DOHH2 (cell line): ENCODE data around the gene JAK3.

Experiments used
- H3F3A ChIP-seq: fragments of 200-600 bp; sonication (generic), shearing (Covaris generic); 2 replicates; pipeline ENCODE4 v1.6.0; 2016; ENCODE audit warnings: antibody characterized with exemption, mild to moderate bottlenecking; ENCODE audit not compliant: control insufficient read depth, insufficient read depth
- H3K27ac ChIP-seq: fragments of 200-600 bp; sonication (generic); 2 replicates; pipeline ENCODE4 v1.5.1; 2014; ENCODE audit warnings: low read depth, mild to moderate bottlenecking, low read length, moderate library complexity
- H3K27me3 ChIP-seq: fragments of 200-600 bp; sonication (generic); 2 replicates; pipeline ENCODE4 v1.6.1; 2014; ENCODE audit warnings: mild to moderate bottlenecking, low read length, mixed read lengths; ENCODE audit not compliant: control insufficient read depth
- H3K36me3 ChIP-seq: fragments of 200-600 bp; sonication (generic); 2 replicates; pipeline ENCODE4 v1.6.1; 2014; ENCODE audit warnings: mild to moderate bottlenecking, low read length, moderate library complexity, mixed read lengths; ENCODE audit not compliant: control insufficient read depth
- H3K4me1 ChIP-seq: fragments of 200-600 bp; sonication (generic); 2 replicates; pipeline ENCODE4 v1.6.1; 2014; ENCODE audit warnings: mild to moderate bottlenecking, low read length, mixed read lengths; ENCODE audit not compliant: control insufficient read depth
- H3K4me2 ChIP-seq: fragments of 200-600 bp; sonication (generic); 2 replicates; pipeline ENCODE4 v1.6.0; 2014; ENCODE audit warnings: mild to moderate bottlenecking, low read length, moderate library complexity
- H3K4me3 ChIP-seq: fragments of 200-600 bp; sonication (generic); 2 replicates; pipeline ENCODE4 v1.5.1; 2014; ENCODE audit warnings: mild to moderate bottlenecking, low read length, mixed read lengths
- H3K79me2 ChIP-seq: fragments of 200-600 bp; sonication (generic); 2 replicates; pipeline ENCODE4 v1.6.1; 2014; ENCODE audit warnings: mild to moderate bottlenecking, low read length, mixed read lengths; ENCODE audit not compliant: control insufficient read depth
- H3K9me2 ChIP-seq: fragments of 200-600 bp; sonication (generic); replicated peaks from 2 replicates; pipeline ENCODE4 v1.6.1; 2014; ENCODE audit warnings: mild to moderate bottlenecking, low read length, mixed read lengths; ENCODE audit not compliant: control insufficient read depth
- H3K9me3 ChIP-seq: fragments of 200-600 bp; sonication (generic); 2 replicates; pipeline ENCODE4 v1.6.1; 2014; ENCODE audit warnings: antibody characterized with exemption, low read length, mixed read lengths; ENCODE audit not compliant: control insufficient read depth, insufficient read depth
- H4K20me1 ChIP-seq: fragments of 200-600 bp; sonication (generic); 2 replicates; pipeline ENCODE4 v1.6.0; 2014; ENCODE audit warnings: low read depth, mild to moderate bottlenecking, antibody characterized with exemption, low read length, moderate library complexity; ENCODE audit not compliant: control insufficient read depth, insufficient read depth
- EZH2phosphoT487 ChIP-seq: fragments of 200-600 bp; sonication (generic); IDR thresholded peaks from 2 replicates; pipeline ENCODE4 v1.6.1; 2017; ENCODE audit warnings: borderline replicate concordance, mild to moderate bottlenecking, antibody characterized with exemption, low read length, moderate library complexity, mixed read lengths
- TF ChIP-seq, protein P1 (sequence below): fragments of 200-600 bp; sonication (generic); IDR thresholded peaks from one replicate; pipeline ENCODE4 v1.5.1; 2014; ENCODE audit warnings: antibody characterized with exemption, mild to moderate bottlenecking, low read depth, low read length; ENCODE audit not compliant: poor library complexity, severe bottlenecking

JAK3 gene

DNA sequence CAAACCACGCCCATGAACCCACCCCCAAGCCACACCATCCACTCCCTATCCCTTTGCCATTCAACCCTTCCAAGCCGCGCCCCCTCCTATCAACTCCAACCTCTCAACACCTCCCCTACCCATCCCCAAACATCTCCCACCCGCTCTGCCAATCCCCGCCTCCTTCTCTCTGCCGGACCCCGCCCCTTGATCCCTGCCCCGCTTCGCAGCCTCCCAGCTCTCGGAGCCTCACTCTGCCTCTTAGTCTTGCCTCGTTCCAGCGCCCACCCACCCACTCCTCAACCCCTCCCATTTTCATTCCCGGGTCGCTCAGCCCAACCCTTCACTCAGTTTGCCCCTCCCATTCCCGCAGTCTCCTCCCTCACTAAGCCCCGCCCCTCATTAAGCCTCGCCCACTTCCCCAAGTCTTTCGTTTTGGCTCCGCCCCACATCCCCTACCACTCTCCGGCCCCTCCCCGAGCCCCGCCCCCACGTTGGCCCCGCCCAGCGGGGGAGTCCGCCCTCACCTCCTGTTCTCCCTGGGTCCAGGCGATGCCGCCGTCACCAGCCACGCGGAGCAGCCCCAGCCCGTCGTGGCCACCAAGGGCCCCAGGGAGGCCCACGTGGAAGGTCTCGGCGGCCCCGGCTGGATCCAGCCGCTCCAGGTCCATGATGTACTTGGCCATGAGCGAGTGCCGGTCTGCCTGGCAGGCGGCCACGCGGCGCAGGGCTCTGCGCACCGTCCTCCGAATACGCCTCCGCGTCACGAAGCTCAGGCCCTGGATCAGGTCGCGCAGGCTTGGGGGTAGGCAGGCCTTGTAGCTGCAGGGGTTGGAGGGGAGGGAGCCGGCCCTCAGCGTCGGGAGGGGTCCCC lies 5.7 kb downstream of the JAK3 start:
- H3K36me3 ChIP-seq = no peaks in the 10 kb centered on the region
- no peak overlapping the region for H3K27ac ChIP-seq
- H4K20me1 ChIP-seq = no peaks in the 10 kb centered on the region
- H3K79me2 ChIP-seq = no peaks in the 10 kb centered on the region
- no peaks in the 10 kb centered on the region for H3F3A ChIP-seq
- no peak for TF ChIP-seq EZH2phosphoT487
- TF ChIP-seq, protein P1, sequence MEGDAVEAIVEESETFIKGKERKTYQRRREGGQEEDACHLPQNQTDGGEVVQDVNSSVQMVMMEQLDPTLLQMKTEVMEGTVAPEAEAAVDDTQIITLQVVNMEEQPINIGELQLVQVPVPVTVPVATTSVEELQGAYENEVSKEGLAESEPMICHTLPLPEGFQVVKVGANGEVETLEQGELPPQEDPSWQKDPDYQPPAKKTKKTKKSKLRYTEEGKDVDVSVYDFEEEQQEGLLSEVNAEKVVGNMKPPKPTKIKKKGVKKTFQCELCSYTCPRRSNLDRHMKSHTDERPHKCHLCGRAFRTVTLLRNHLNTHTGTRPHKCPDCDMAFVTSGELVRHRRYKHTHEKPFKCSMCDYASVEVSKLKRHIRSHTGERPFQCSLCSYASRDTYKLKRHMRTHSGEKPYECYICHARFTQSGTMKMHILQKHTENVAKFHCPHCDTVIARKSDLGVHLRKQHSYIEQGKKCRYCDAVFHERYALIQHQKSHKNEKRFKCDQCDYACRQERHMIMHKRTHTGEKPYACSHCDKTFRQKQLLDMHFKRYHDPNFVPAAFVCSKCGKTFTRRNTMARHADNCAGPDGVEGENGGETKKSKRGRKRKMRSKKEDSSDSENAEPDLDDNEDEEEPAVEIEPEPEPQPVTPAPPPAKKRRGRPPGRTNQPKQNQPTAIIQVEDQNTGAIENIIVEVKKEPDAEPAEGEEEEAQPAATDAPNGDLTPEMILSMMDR = no peak
- H3K4me2 ChIP-seq = no peak overlapping the region
- H3K4me3 ChIP-seq = no peak overlapping the region
- H3K27me3 ChIP-seq = no peaks in the 10 kb centered on the region
- H3K9me2 ChIP-seq = no peaks in the 10 kb centered on the region
- peaks cover 2% of the 10 kb centered on the region for H3K4me1 ChIP-seq
- no peaks in the 10 kb centered on the region for H3K9me3 ChIP-seq

DNA sequence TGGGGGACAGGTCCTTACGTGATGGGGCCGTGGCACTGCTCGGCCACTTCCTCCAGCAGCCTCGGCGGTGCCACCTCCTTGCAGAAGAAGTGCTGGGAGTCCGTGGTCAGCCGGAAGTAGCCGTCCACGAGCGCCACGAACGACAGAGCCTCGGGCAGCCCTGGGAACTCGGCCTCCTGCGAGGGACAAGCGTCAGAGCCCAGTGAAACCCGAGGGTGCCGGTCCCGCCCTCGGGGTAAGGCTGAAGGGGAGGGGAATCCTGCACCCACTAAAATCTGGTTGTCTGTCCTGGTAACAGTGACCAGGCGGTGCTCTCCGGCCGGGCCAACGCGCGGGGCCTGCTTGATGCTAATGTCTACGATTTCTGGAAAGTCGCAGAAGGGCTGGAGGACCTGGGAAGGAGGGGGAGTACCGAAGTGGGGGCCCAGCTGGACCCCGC lies 6.4 kb downstream of the JAK3 start:
- H3K27ac ChIP-seq = no peak overlapping the region
- no peak for TF ChIP-seq EZH2phosphoT487
- TF ChIP-seq, protein P1 = no peak

DNA sequence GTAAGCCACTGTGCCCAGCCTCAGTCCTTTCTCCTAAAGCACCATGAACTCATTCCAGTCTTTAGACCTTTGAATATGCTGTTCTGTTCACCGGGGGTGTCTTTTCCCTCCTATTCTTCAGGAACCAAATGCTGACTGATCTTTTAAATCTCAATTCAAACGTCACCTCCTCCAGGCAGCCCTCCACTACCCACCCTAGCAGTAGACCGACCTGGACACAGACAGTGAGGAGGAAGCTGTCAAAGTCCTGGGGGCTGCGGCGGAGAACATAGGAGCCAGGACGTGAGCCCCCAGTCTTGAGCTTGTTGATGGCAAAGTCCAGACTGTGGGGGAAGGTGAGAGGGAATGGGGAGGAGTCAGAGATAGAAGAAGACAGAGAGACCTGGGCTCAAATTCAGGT lies 7.8 kb downstream of the JAK3 start:
- Histone ChIP-seq H3K9me2 (no peaks in the 10 kb centered on the region), H4K20me1 (no peaks in the 10 kb centered on the region), H3K4me2 (no peak overlapping the region), H3K27ac (no peak overlapping the region), H3K79me2 (no peaks in the 10 kb centered on the region), H3K27me3 (no peaks in the 10 kb centered on the region), H3K4me3 (no peak overlapping the region), H3K9me3 (no peaks in the 10 kb centered on the region), H3K4me1 (no peaks in the 10 kb centered on the region), H3K36me3 (no peaks in the 10 kb centered on the region), H3F3A (no peaks in the 10 kb centered on the region)
- TF ChIP-seq, protein P1 = no peak
- TF ChIP-seq EZH2phosphoT487 = no peak

More for the DNA sequence above, 6.4 kb downstream of the JAK3 start:
- H3K27me3 ChIP-seq = no peaks in the 10 kb centered on the region
- no peaks in the 10 kb centered on the region for H3K9me3 ChIP-seq
- H3K79me2 ChIP-seq = no peaks in the 10 kb centered on the region
- no peaks in the 10 kb centered on the region for H3K4me1 ChIP-seq
- H3F3A ChIP-seq = no peaks in the 10 kb centered on the region
- no peaks in the 10 kb centered on the region for H3K9me2 ChIP-seq
- no peak overlapping the region for H3K4me3 ChIP-seq
- no peak overlapping the region for H3K4me2 ChIP-seq
- no peaks in the 10 kb centered on the region for H4K20me1 ChIP-seq
- no peaks in the 10 kb centered on the region for H3K36me3 ChIP-seq
